DMS 273 (cell line): ENCODE measurements around the gene ZNF385C.

Experiments
- DNase-seq: peaks from one replicate; lab custom pipeline; 2025; ENCODE audit not compliant: unreplicated experiment; lab: John Stamatoyannopoulos, UW

ZNF385C gene

GRCh38 chr17:41998497-41998896, 99.8 kb downstream of the ZNF385C start:
- DNase-seq: no peak

- no peak for DNase-seq
Measured at GRCh38 chr17:41996855-41997164, 101.5 kb downstream of the ZNF385C start.

GRCh38 chr17:41992576-41992975, 105.7 kb downstream of the ZNF385C start:
- DNase-seq: no peak

GRCh38 chr17:41989702-41990419, 108.4 kb downstream of the ZNF385C start:
- no peak for DNase-seq

GRCh38 chr17:41988418-41988817, 109.9 kb downstream of the ZNF385C start:
- no peak for DNase-seq

GRCh38 chr17:41987642-41988041, 110.6 kb downstream of the ZNF385C start:
- no peak for DNase-seq

- DNase-seq: no peak
Measured at GRCh38 chr17:41986634-41987033, 111.6 kb downstream of the ZNF385C start.

GRCh38 chr17:41985919-41986318, 112.4 kb downstream of the ZNF385C start:
- no peak for DNase-seq

GRCh38 chr17:41984454-41984853, 113.8 kb downstream of the ZNF385C start:
- no peak for DNase-seq

GRCh38 chr17:41982026-41982760, 116.1 kb downstream of the ZNF385C start:
- no peak for DNase-seq

GRCh38 chr17:41977991-41978390, 120.3 kb downstream of the ZNF385C start:
- DNase-seq: no peak

- no peak for DNase-seq
Measured at GRCh38 chr17:41976142-41976768, 122.0 kb downstream of the ZNF385C start.
